Measurements from ENCODE around the gene RREB1.

The RREB1 gene

DNA sequence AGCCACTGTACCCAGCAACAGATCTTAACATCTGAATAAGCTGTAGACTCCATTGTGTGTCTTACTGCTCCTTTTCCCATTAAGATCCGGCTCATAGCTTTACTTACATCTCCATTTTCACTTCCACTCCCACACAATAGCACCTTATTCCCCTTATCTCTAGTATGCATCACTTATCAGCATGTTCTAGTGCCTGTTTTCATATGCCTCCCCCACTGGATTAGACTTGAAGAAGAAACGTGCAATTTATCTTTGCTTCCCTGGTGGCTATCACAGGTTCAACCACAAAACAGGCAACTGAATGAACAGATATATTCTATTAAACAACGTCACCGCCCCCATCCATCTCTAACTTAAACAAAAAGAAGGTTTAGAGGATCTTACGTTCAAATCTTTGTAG is 193.2 kb downstream of the RREB1 start:
- no peak for DNase-seq (ENCODE audit: low spot score)
